ENCODE results near the gene LY6G6C.
A peak's percentile ranks its signal among the peaks of the same experiment; 100 is the strongest.

Gene LY6G6C

GRCh38 chr6:31702819-31703716 lies 18.5 kb downstream of the LY6G6C start, which contains the start of gene ABHD16A:
Gene ABHD16A, minus strand, starts transcription at chr6:31703324. Its CDS starts 43 bp downstream, at chr6:31703281.
- DNase-seq = peak; percentile 98

GRCh38 chr6:31702405-31702818 lies 19.1 kb downstream of the LY6G6C start:
- no peak for DNase-seq

GRCh38 chr6:31701666-31702404 lies 19.7 kb downstream of the LY6G6C start:
- DNase-seq = peak; percentile 79

GRCh38 chr6:31700740-31701401 lies 20.7 kb downstream of the LY6G6C start:
- DNase-seq = no peak

- DNase-seq = peak; percentile 69
Observed at GRCh38 chr6:31697555-31697954, 24.0 kb downstream of the LY6G6C start.

- DNase-seq = no peak
Observed at GRCh38 chr6:31693535-31693934, 28.0 kb downstream of the LY6G6C start.

GRCh38 chr6:31692886-31693285 lies 28.7 kb downstream of the LY6G6C start:
- no peak for DNase-seq

GRCh38 chr6:31692353-31692752 lies 29.2 kb downstream of the LY6G6C start:
- no peak for DNase-seq

GRCh38 chr6:31691564-31692108 lies 29.9 kb downstream of the LY6G6C start:
- DNase-seq = no peak

GRCh38 chr6:31691078-31691463 lies 30.5 kb downstream of the LY6G6C start:
- DNase-seq = no peak

- DNase-seq = no peak
Observed at GRCh38 chr6:31690231-31691077, 31.1 kb downstream of the LY6G6C start.

- no peak for DNase-seq
Observed at GRCh38 chr6:31689249-31690110, 32.1 kb downstream of the LY6G6C start.

GRCh38 chr6:31687860-31688693 lies 33.5 kb downstream of the LY6G6C start:
- no peak for DNase-seq

GRCh38 chr6:31687321-31687720 lies 34.2 kb downstream of the LY6G6C start:
- DNase-seq = no peak

- DNase-seq = no peak
Observed at GRCh38 chr6:31686483-31686882, 35.1 kb downstream of the LY6G6C start.

- DNase-seq = no peak
Observed at GRCh38 chr6:31683591-31683990, 38.0 kb downstream of the LY6G6C start.

GRCh38 chr6:31681135-31681671 lies 40.3 kb downstream of the LY6G6C start:
- peak; percentile 43 for DNase-seq

GRCh38 chr6:31680226-31681134 lies 41.1 kb downstream of the LY6G6C start, which contains the start of gene LY6G5C:
Gene LY6G5C, minus strand, starts transcription at chr6:31681067. Its CDS starts 694 bp downstream, at chr6:31680373.
- DNase-seq = peak; percentile 82

GRCh38 chr6:31677955-31678354 lies 43.6 kb downstream of the LY6G6C start:
- DNase-seq = no peak
